ENCODE results near the gene ICAM1.
"Not testable (repeated sequence)": the region's sequence is repeated elsewhere in the genome, so short reads cannot be mapped to it uniquely, and the experiment has no call there.

Gene ICAM1

DNA sequence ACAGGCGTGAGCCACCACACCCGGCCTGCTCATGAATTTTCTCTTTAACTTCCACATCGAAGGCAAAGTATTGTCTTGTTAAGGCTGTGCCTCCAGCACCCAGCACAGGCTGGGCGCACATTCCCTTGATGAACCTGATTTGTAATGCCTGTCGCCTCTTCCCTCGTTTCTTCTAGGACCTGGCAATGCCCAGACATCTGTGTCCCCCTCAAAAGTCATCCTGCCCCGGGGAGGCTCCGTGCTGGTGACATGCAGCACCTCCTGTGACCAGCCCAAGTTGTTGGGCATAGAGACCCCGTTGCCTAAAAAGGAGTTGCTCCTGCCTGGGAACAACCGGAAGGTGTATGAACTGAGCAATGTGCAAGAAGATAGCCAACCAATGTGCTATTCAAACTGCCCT, 3.7 kb downstream of the ICAM1 start:
- Histone ChIP-seq H3K36me3 (ENCODE audit: control insufficient read depth, insufficient read depth, low read length) (peaks cover 28% of the 10 kb centered on the region), H3K27me3 (replicated peaks; ENCODE audit: control insufficient read depth, insufficient read depth, low read length) (no peaks in the 10 kb centered on the region), H3K4me3 (replicated peaks; ENCODE audit: low read depth, low read length) (peak overlapping the region; percentile 64)
- TF ChIP-seq, protein P1, sequence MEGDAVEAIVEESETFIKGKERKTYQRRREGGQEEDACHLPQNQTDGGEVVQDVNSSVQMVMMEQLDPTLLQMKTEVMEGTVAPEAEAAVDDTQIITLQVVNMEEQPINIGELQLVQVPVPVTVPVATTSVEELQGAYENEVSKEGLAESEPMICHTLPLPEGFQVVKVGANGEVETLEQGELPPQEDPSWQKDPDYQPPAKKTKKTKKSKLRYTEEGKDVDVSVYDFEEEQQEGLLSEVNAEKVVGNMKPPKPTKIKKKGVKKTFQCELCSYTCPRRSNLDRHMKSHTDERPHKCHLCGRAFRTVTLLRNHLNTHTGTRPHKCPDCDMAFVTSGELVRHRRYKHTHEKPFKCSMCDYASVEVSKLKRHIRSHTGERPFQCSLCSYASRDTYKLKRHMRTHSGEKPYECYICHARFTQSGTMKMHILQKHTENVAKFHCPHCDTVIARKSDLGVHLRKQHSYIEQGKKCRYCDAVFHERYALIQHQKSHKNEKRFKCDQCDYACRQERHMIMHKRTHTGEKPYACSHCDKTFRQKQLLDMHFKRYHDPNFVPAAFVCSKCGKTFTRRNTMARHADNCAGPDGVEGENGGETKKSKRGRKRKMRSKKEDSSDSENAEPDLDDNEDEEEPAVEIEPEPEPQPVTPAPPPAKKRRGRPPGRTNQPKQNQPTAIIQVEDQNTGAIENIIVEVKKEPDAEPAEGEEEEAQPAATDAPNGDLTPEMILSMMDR (IDR thresholded peaks at IDR 0.05; ENCODE audit: insufficient read depth, low read length, poor library complexity, severe bottlenecking): no peak
- DNase-seq (ENCODE audit: extremely low read depth, insufficient read length): no peak

DNA sequence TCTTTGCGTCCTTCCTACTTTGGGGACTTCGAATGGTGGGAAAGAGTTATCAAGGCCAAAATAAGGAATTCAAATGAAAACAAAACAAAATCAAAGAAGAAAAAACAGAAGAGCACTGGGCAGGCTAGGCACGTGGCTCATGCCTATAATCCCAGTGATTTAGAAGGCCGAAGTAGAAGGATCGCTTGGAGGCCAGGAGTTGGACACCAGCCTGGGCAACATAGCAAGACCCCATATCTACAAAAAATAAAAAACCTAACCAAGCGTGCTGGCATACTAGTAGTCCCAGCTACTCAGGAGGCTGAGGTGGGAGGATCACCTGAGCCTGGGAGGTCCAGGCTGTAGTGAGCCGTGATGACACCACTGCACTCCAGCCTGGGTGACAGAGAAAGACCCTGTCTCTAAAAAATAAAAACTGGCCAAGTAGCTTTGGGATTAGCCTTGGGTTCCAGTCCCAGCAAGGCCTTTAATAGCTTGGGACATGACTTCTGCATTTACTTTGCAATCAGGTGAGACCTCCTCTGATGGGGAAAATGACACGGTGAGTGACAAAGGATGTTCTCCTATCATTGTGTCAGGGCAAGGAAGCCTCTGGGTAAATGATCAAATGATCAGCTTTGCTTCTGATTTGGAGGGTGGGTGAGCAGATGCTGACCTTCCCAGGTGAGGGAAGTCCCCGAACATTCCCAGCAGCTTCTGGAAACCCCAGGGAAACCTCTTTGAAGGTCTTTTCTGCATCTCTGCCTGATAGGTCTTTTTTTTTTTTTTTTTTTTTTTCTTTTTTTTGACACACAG, 7.1 kb downstream of the ICAM1 start:
- no peak overlapping the region for H3K4me3 ChIP-seq (replicated peaks; ENCODE audit: low read depth, low read length)
- H3K36me3 ChIP-seq (ENCODE audit: control insufficient read depth, insufficient read depth, low read length): peaks cover 25% of the 10 kb centered on the region
- TF ChIP-seq, protein P1 (IDR thresholded peaks at IDR 0.05; ENCODE audit: insufficient read depth, low read length, poor library complexity, severe bottlenecking): no peak
- no peaks in the 10 kb centered on the region for H3K27me3 ChIP-seq (replicated peaks; ENCODE audit: control insufficient read depth, insufficient read depth, low read length)
- no peak for DNase-seq (ENCODE audit: extremely low read depth, insufficient read length)

DNA sequence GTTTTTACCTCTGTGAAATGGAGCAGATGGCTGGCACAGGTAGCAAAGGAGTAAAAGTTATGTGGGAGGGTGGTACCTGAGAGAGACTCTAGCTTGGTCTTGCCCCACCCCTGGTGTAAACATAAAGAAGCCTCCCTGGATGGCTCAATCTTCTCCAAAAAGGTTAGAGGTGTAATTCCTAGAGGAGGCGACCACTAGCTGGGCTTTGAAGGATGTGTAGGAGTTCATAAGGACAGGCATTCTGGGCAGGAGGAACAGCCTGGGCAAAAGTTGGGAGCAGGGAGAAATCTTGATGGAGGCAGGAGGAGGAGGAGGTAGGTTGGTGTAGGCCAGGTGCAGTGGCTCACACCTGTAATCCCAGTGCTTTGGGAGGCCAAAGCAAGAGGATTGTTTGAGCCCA, 8.0 kb downstream of the ICAM1 start:
- Histone ChIP-seq H3K4me3 (replicated peaks; ENCODE audit: low read depth, low read length) (no peak overlapping the region), H3K27me3 (replicated peaks; ENCODE audit: control insufficient read depth, insufficient read depth, low read length) (no peaks in the 10 kb centered on the region), H3K36me3 (ENCODE audit: control insufficient read depth, insufficient read depth, low read length) (peaks cover 33% of the 10 kb centered on the region)
- TF ChIP-seq, protein P1 (IDR thresholded peaks at IDR 0.05; ENCODE audit: insufficient read depth, low read length, poor library complexity, severe bottlenecking): no peak
- DNase-seq (ENCODE audit: extremely low read depth, insufficient read length): no peak

- Histone ChIP-seq H3K4me3 (replicated peaks; ENCODE audit: low read depth, low read length) (no peak overlapping the region), H3K27me3 (replicated peaks; ENCODE audit: control insufficient read depth, insufficient read depth, low read length) (no peaks in the 10 kb centered on the region), H3K36me3 (ENCODE audit: control insufficient read depth, insufficient read depth, low read length) (peaks cover 37% of the 10 kb centered on the region)
- no peak for DNase-seq (ENCODE audit: extremely low read depth, insufficient read length)
- TF ChIP-seq, protein P1 (IDR thresholded peaks at IDR 0.05; ENCODE audit: insufficient read depth, low read length, poor library complexity, severe bottlenecking): no peak
These were observed 9.0 kb downstream of the ICAM1 start for GRCh38 chr19:10279737-10280442.

DNA sequence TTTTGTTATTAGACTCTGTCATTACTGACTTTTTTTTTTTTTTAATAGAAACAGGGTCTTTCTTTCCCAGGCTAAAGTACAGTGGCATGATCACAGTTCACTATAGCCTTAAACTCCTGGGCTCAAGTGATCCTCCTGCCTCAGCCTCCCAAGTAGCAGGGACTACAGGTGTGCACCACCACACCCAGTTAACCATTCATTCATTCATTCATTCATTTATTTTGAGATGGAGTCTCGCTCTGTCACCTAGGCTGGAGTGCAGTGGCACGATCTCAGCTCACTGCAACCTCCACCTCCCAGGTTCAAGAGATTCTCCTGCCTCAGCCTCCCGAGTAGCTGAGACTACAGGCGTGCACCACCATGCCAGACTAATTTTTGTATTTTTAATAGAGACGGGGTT, 11.1 kb downstream of the ICAM1 start:
- DNase-seq (ENCODE audit: extremely low read depth, insufficient read length); H3K27me3 ChIP-seq (replicated peaks; ENCODE audit: control insufficient read depth, insufficient read depth, low read length); H3K4me3 ChIP-seq (replicated peaks; ENCODE audit: low read depth, low read length): not testable (repeated sequence)
- peaks cover 38% of the 10 kb centered on the region for H3K36me3 ChIP-seq (ENCODE audit: control insufficient read depth, insufficient read depth, low read length)

GRCh38 chr19:10283301-10284064, 12.6 kb downstream of the ICAM1 start:
- Histone ChIP-seq H3K4me3 (replicated peaks; ENCODE audit: low read depth, low read length) (no peak overlapping the region), H3K36me3 (ENCODE audit: control insufficient read depth, insufficient read depth, low read length) (peaks cover 31% of the 10 kb centered on the region), H3K27me3 (replicated peaks; ENCODE audit: control insufficient read depth, insufficient read depth, low read length) (no peaks in the 10 kb centered on the region)
- TF ChIP-seq, protein P1 (IDR thresholded peaks at IDR 0.05; ENCODE audit: insufficient read depth, low read length, poor library complexity, severe bottlenecking): no peak
- no peak for DNase-seq (ENCODE audit: extremely low read depth, insufficient read length)

Data from GM06990 (cell line).